Stimulated activated CD4-positive, alpha-beta T cell treated with anti-CD3 and anti-CD28 coated beads, TNF-alpha, amount 100 ng/mL, for 4 hours (primary cell): ENCODE results near the gene THRB.

ENCODE experiments used
- DNase-seq, 3 experiments: peaks; one replicate each; pipeline ENCODE4 v3.0.0-alpha.2; 2020; ENCODE audit warnings: low read depth in 3 of 3

Gene THRB

GRCh38 chr3:24270204-24270691 lies 224.4 kb downstream of the THRB start:
- DNase-seq = no peak

- DNase-seq = no peak
These were observed 229.9 kb downstream of the THRB start for GRCh38 chr3:24264748-24265158.

- no peak for DNase-seq
These were observed 230.6 kb downstream of the THRB start for GRCh38 chr3:24264011-24264410.

GRCh38 chr3:24263069-24263668 lies 231.5 kb downstream of the THRB start:
- no peak for DNase-seq

- DNase-seq = no peak
These were observed 233.1 kb downstream of the THRB start for GRCh38 chr3:24261521-24261920.

GRCh38 chr3:24259901-24260512 lies 234.6 kb downstream of the THRB start:
- DNase-seq = no peak

GRCh38 chr3:24258727-24259600 lies 235.7 kb downstream of the THRB start:
- DNase-seq = no peak

GRCh38 chr3:24258260-24258659 lies 236.4 kb downstream of the THRB start:
- no peak for DNase-seq

- no peak for DNase-seq
These were observed 239.2 kb downstream of the THRB start for GRCh38 chr3:24255414-24255813.

GRCh38 chr3:24254649-24255048 lies 240.0 kb downstream of the THRB start:
- DNase-seq = no peak

- no peak for DNase-seq
These were observed 241.3 kb downstream of the THRB start for GRCh38 chr3:24253336-24253735.

GRCh38 chr3:24249523-24249922 lies 245.1 kb downstream of the THRB start:
- no peak for DNase-seq

GRCh38 chr3:24245056-24245455 lies 249.6 kb downstream of the THRB start:
- DNase-seq = no peak

- DNase-seq = no peak
These were observed 250.2 kb downstream of the THRB start for GRCh38 chr3:24244491-24244890.

GRCh38 chr3:24242012-24242698 lies 252.5 kb downstream of the THRB start:
- DNase-seq = no peak

GRCh38 chr3:24240306-24240705 lies 254.3 kb downstream of the THRB start:
- no peak for DNase-seq

- no peak for DNase-seq
These were observed 256.5 kb downstream of the THRB start for GRCh38 chr3:24237971-24238706.

- no peak for DNase-seq
These were observed 259.5 kb downstream of the THRB start for GRCh38 chr3:24235121-24235520.

GRCh38 chr3:24232784-24233183 lies 261.9 kb downstream of the THRB start:
- no peak for DNase-seq

- DNase-seq = no peak
These were observed 265.0 kb downstream of the THRB start for GRCh38 chr3:24229468-24230221.

- no peak for DNase-seq
These were observed 267.0 kb downstream of the THRB start for GRCh38 chr3:24227635-24228034.
